IMR-90 (cell line): ENCODE measurements around the gene LMAN2. TPM values are rescaled to one million over a fixed set of nuclear protein-coding genes. Genes with fewer than 3 reads are reported as not detected.

ENCODE experiments used
- ATAC-seq: fragments of 200-7000 bp; cut with Tn5 transposase; 2 replicates; pipeline ENCODE4 v1.9.1; 2020; ENCODE audit warnings: low read depth, mild to moderate bottlenecking, moderate library complexity
- BruUV-seq: library from RNA; stranded (reverse); fragments of 400-500 nt; replicated peaks from 2 replicates; lab custom pipeline; 2021; lab: Mats Ljungman, UMichigan
- CTCF ChIA-PET: fragments of 300-600 bp; formaldehyde crosslinking; extraction: SDS; loops from one replicate; lab custom pipeline; 2021; ENCODE audit warnings: antibody characterized with exemption; lab: Yijun Ruan, JAX
- POLR2A ChIA-PET: fragments of 300-600 bp; sonication (Branson Sonifier 250); formaldehyde crosslinking; loops from one replicate; lab custom pipeline; 2022; ENCODE audit warnings: antibody characterized with exemption; ENCODE audit not compliant: unreplicated experiment; lab: Charles Lee
- DNase-seq: peaks from one replicate; pipeline ENCODE4 v3.0.0; 2013
- H2AFZ ChIP-seq: replicated peaks from 2 replicates; pipeline ENCODE3; 2013; ENCODE audit warnings: low read length, mild to moderate bottlenecking; ENCODE audit not compliant: poor library complexity
- H2AK5ac ChIP-seq: 2 replicates; pipeline ENCODE4 v1.6.1; 2013; ENCODE audit warnings: low read depth, low read length, inconsistent platforms
- H2AK9ac ChIP-seq: replicated peaks from 2 replicates; pipeline ENCODE3; 2013; ENCODE audit warnings: mild to moderate bottlenecking, low read depth, low read length, moderate library complexity; ENCODE audit not compliant: poor library complexity
- H2BK120ac ChIP-seq: 2 replicates; pipeline ENCODE4 v1.6.1; 2013; ENCODE audit warnings: low read depth, low read length, inconsistent platforms
- H2BK15ac ChIP-seq: 3 replicates; pipeline ENCODE4 v1.6.1; 2013; ENCODE audit warnings: low read depth, low read length, inconsistent platforms
- H2BK20ac ChIP-seq: 2 replicates; pipeline ENCODE4 v1.6.1; 2013; ENCODE audit warnings: low read depth, mild to moderate bottlenecking, inconsistent platforms, low read length, moderate library complexity
- H2BK5ac ChIP-seq: 2 replicates; pipeline ENCODE4 v1.6.1; 2013; ENCODE audit warnings: mild to moderate bottlenecking, low read depth, low read length, inconsistent platforms; ENCODE audit not compliant: poor library complexity, severe bottlenecking
- H3K14ac ChIP-seq: replicated peaks from 2 replicates; pipeline ENCODE4 v1.6.1; 2013; ENCODE audit warnings: low read depth, low read length, inconsistent platforms
- H3K18ac ChIP-seq: 2 replicates; pipeline ENCODE4 v1.6.1; 2013; ENCODE audit warnings: low read depth, low read length, control low read depth
- H3K23ac ChIP-seq: 2 replicates; pipeline ENCODE4 v1.6.1; 2013; ENCODE audit warnings: low read depth, low read length, inconsistent platforms
- H3K27ac ChIP-seq: 2 replicates; pipeline ENCODE4 v1.5.1; 2013; ENCODE audit warnings: mild to moderate bottlenecking, control low read depth, low read length; ENCODE audit not compliant: insufficient read depth
- H3K27me3 ChIP-seq: 2 replicates; pipeline ENCODE4 v1.6.1; 2013; ENCODE audit warnings: low read length; ENCODE audit not compliant: control insufficient read depth, insufficient read depth
- H3K36me3 ChIP-seq: 2 replicates; pipeline ENCODE4 v1.6.1; 2013; ENCODE audit warnings: low read length, mixed read lengths; ENCODE audit not compliant: control insufficient read depth, insufficient read depth
- H3K4ac ChIP-seq: 2 replicates; pipeline ENCODE4 v1.6.1; 2013; ENCODE audit warnings: low read depth, low read length, inconsistent platforms
- H3K4me1 ChIP-seq: 2 replicates; pipeline ENCODE4 v1.6.1; 2013; ENCODE audit warnings: low read length, mixed read lengths; ENCODE audit not compliant: control insufficient read depth, insufficient read depth
- H3K4me2 ChIP-seq: 2 replicates; pipeline ENCODE4 v1.6.1; 2013; ENCODE audit warnings: low read depth, mild to moderate bottlenecking, control low read depth, low read length, moderate library complexity
- H3K4me3 ChIP-seq: 2 replicates; pipeline ENCODE4 v1.5.1; 2013; ENCODE audit warnings: low read depth, mild to moderate bottlenecking, control low read depth, low read length, moderate library complexity; ENCODE audit not compliant: insufficient read depth
- H3K56ac ChIP-seq: 2 replicates; pipeline ENCODE4 v1.6.1; 2013; ENCODE audit warnings: low read length, inconsistent platforms; ENCODE audit not compliant: insufficient read depth; ENCODE audit errors: extremely low read depth
- H3K79me1 ChIP-seq, 2 experiments: 2 replicates each; pipeline ENCODE4 v1.6.1; 2013; ENCODE audit warnings: low read length in 2 of 2, inconsistent platforms in 1 of 2, low read depth in 1 of 2
- H3K9ac ChIP-seq: 2 replicates; pipeline ENCODE4 v1.6.1; 2013; ENCODE audit warnings: low read depth, low read length, control low read depth
- H3K9me1 ChIP-seq: 2 replicates; pipeline ENCODE4 v1.6.1; 2013; ENCODE audit warnings: low read length, inconsistent platforms; ENCODE audit not compliant: insufficient read depth
- H3K9me3 ChIP-seq: 2 replicates; pipeline ENCODE4 v1.6.1; 2013; ENCODE audit warnings: low read length; ENCODE audit not compliant: control insufficient read depth, insufficient read depth
- H4K20me1 ChIP-seq: 2 replicates; pipeline ENCODE4 v1.6.1; 2013; ENCODE audit warnings: low read length, inconsistent platforms; ENCODE audit not compliant: insufficient read depth
- H4K5ac ChIP-seq: 2 replicates; pipeline ENCODE4 v1.6.1; 2013; ENCODE audit warnings: mild to moderate bottlenecking, low read depth, low read length, control low read depth
- H4K8ac ChIP-seq, 2 experiments: 2 replicates each; pipeline ENCODE4 v1.6.1; 2013; ENCODE audit warnings: low read depth in 2 of 2, low read length in 2 of 2, control low read depth in 1 of 2, inconsistent platforms in 1 of 2
- H4K91ac ChIP-seq: 2 replicates; pipeline ENCODE4 v1.6.1; 2013; ENCODE audit warnings: low read depth, low read length, inconsistent platforms; ENCODE audit not compliant: insufficient read depth
- FOS ChIP-seq: fragments of 150-350 bp; IDR thresholded peaks from 2 replicates; pipeline ENCODE4 v1.6.1; 2016; ENCODE audit warnings: low read depth, low read length
- MXI1 ChIP-seq: IDR thresholded peaks from 2 replicates; pipeline ENCODE4 v1.6.1; 2012; ENCODE audit warnings: low read depth, mild to moderate bottlenecking, low read length, moderate library complexity, borderline replicate concordance
- WGBS, 2 experiments: methylation state at CpG; one replicate each; pipeline versions ENCODE4 v1.1.5 to v1.1.7; 2013; ENCODE audit warnings: missing lambda C conversion rate in 2 of 2; ENCODE audit not compliant: insufficient read length in 1 of 2; ENCODE audit errors: extremely low coverage in 2 of 2; 5-methylcytosine and 5-hydroxymethylcytosine counted together
- dilution Hi-C: fragments of 300-500 bp; cut with HindIII; formaldehyde crosslinking; loops from one replicate; pipeline ENCODE4 v1.14.3; 2018; ENCODE audit warnings: low sequenced_read_pairs; ENCODE audit not compliant: unreplicated experiment
- in situ Hi-C: fragments of 300-500 bp; cut with MboI; formaldehyde crosslinking; loops from 3 replicates; pipeline ENCODE4 v1.14.3; 2019; ENCODE audit warnings: low sequenced_read_pairs, inconsistent platforms, mixed read lengths
- intact Hi-C: fragments of 100-400 bp; cut with micrococcal nuclease; formaldehyde crosslinking; loops from 2 replicates; pipeline ENCODE4 v1.10.0; 2022
- polyA plus RNA-seq, 3 experiments: library from polyadenylated mRNA; depleted of rRNA; stranded (reverse); fragments of >200 nt; gene quantifications; 2 replicates each; pipeline ENCODE4 v1.2.3, GENCODE V29; 2012; ENCODE audit warnings: low replicate concordance in 1 of 3
- total RNA-seq: library from RNA; depleted of rRNA; stranded (reverse); fragments of >200 nt; gene quantifications from 2 replicates; pipeline ENCODE4 v1.2.3, GENCODE V29; 2012
- TF ChIP-seq, protein P1 (sequence below): fragments of 150-350 bp; IDR thresholded peaks from 2 replicates; pipeline ENCODE4 v1.6.1; 2016; ENCODE audit warnings: low read depth, mild to moderate bottlenecking, low read length, moderate library complexity, borderline replicate concordance

The LMAN2 gene
- total and polyA plus RNA-seq, 2 of the 4 experiments (the other 2 are of a cell fraction): 253 to 303 TPM

DNA sequence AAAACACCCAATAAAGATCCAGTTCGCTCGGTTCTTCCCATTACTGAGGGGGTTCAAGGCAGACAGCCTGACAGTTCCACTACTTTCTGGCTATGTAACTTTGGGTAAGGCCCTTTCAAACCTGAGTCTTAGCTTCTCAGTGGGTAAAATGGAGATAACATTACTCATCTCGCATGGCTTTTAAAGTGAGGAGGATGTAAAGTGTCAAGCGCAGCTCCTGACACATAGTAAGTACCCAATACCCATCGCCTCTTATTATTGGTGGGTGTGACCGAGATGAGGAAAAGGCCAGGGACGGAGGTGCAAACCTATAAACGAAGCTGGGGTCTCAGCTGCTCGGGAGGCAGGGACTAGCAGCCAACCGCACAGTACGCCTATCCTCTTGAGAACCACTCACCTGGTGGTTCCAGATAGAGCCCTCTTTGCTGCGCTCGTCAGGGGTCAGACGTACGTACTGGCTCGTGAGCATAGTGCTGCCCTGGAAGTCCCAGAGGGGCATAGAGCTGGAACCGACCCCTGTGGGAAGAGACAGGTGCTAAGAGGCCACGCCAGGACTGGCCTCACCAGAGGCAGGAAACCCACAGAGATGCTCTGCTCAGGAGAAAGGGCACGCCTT, 584 bp downstream of the LMAN2 start (continued):
- TF ChIP-seq FOS: no peak

DNA sequence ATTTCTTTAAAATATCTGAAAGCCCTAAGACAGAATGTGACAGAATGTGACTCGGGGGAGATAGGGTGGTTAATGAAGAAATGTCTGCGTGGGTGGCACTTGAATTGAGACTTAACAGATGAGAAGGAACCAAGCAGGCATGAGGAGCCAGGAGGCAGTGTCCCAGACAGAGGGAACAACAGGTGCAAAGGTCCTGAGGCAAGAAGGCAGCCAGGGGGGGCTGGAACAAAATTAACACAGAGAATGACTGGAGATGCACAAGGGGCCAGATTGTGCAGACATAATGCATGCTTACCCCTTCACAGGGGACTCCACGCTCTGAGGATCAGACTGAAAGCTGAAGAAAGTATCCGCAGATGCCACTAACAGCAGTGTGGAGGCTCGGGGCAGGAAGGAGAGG, 1.7 kb downstream of the LMAN2 start:
- H2BK20ac ChIP-seq: no peak overlapping the region
- whole genome bisulfite sequencing, 2 experiments: 86% methylated on average over 2 of the region's 5 CpGs; no CpG with 5 or more reads in 1 of the 2 experiments

More for the DNA sequence above, 1.7 kb downstream of the LMAN2 start:
- Histone ChIP-seq H3K27me3 (peaks cover under 1% of the 10 kb centered on the region; the same call in 1 of the 2 replicates), H2BK15ac (no peak overlapping the region), H3K56ac (no peak overlapping the region), H3K36me3 (peaks cover 7% of the 10 kb centered on the region; the same call in 1 of the 2 replicates), H3K4me1 (peaks cover 24% of the 10 kb centered on the region), H3K4ac (no peak overlapping the region), H2BK5ac (no peak overlapping the region), H4K5ac (no peak overlapping the region), H3K27ac (no peak overlapping the region), H4K91ac (no peak overlapping the region), H3K9ac (no peak overlapping the region), H4K20me1 (peaks cover 12% of the 10 kb centered on the region), H4K8ac (no peak overlapping the region), H3K9me3 (no peaks in the 10 kb centered on the region), H2AK9ac (no peak overlapping the region), H3K79me1 (peaks cover 40 to 46% of the 10 kb centered on the region in 2 experiments), H3K18ac (no peak overlapping the region), H3K23ac (no peak overlapping the region), H3K4me2 (peak overlapping the region; percentile 98; the same call in 1 of the 2 replicates), H2AK5ac (no peak overlapping the region), H3K9me1 (peaks cover 10% of the 10 kb centered on the region; the same call in 1 of the 2 replicates), H3K4me3 (0 out of 2 replicates have a peak overlapping the region, but pooled peaks have one; percentile 5), H2AFZ (no peak overlapping the region), H3K14ac (no peak overlapping the region), H2BK120ac (no peak overlapping the region)
- intact Hi-C loops: no loop called here
- TF ChIP-seq MXI1: no peak
- TF ChIP-seq, protein P1, sequence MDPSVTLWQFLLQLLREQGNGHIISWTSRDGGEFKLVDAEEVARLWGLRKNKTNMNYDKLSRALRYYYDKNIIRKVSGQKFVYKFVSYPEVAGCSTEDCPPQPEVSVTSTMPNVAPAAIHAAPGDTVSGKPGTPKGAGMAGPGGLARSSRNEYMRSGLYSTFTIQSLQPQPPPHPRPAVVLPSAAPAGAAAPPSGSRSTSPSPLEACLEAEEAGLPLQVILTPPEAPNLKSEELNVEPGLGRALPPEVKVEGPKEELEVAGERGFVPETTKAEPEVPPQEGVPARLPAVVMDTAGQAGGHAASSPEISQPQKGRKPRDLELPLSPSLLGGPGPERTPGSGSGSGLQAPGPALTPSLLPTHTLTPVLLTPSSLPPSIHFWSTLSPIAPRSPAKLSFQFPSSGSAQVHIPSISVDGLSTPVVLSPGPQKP: no peak
- ChIA-PET CTCF (no interaction called here), POLR2A (interaction anchor here (0.5 kb wide), 1 partner anchor 21 kb away, joined by 4 read pairs; no protein-coding TSS in a partner anchor)
- no TSS peak for BruUV-seq
- DNase-seq (no peak), ATAC-seq (no peak)
- dilution Hi-C loops: no loop called here
- in situ Hi-C loops: no loop called here
